ENCODE results near the gene TMEM255B.

GRCh38 chr13:113782472-113782871 is 23.4 kb downstream of the TMEM255B start:
- TF ChIP-seq CTCF (IDR thresholded peaks at IDR 0.05) = no peak
- TF ChIP-seq PREB (CRISPR knock-in tag; IDR thresholded peaks at IDR 0.05; ENCODE audit: borderline replicate concordance) = no peak
- no peak for TF ChIP-seq FOXJ3 (CRISPR knock-in tag; IDR thresholded peaks at IDR 0.05; ENCODE audit: borderline replicate concordance)
- TF ChIP-seq USF2 (CRISPR knock-in tag; IDR thresholded peaks at IDR 0.05) = no peak
- TF ChIP-seq SMAD4 (CRISPR knock-in tag; IDR thresholded peaks at IDR 0.05) = no peak
- no peak for TF ChIP-seq ZNF138 (CRISPR knock-in tag; conservative IDR thresholded peaks at IDR 0.05)
